ENCODE results near the gene TDRD10. TPM values are rescaled to one million over a fixed set of nuclear protein-coding genes. Genes with fewer than 3 reads are reported as not detected.

The TDRD10 gene
- total RNA-seq, result 1 to 10 TPM in 1 of 3 donors, under 1 TPM in 2; 0.65 to 2.0 (median 0.72) TPM
- long read RNA-seq, donor 1, partial matches to known transcripts, result 0 of 4 reads
- long read RNA-seq, donor 1, other reads (novel, unspliced or antisense), result 3 of 4 reads
- long read RNA-seq, donor 2, result 0 reads

GRCh38 chr1:154502066-154502743, at the start of gene TDRD10, which contains the start of gene SHE:
TDRD10 (plus strand) TSS chr1:154502219; CDS start chr1:154506904, 4,685 bp downstream.
SHE (minus strand) TSS chr1:154502412; CDS start chr1:154502026, 386 bp downstream.
- ATAC-seq (peak; percentile 54), DNase-seq (peak in 2 of 3 donors; percentile 32 to 50)
- H3K9me3 ChIP-seq, result no peaks in the 10 kb centered on the region
- intact Hi-C loops (cut with DNase I, micrococcal nuclease), result no loop called here
- peaks cover 8% of the 10 kb centered on the region for H3K4me1 ChIP-seq (ENCODE audit: low read depth)
- H3K4me3 ChIP-seq, result no peak within 1 kb of the TSS
- no peak for TF ChIP-seq CTCF (IDR thresholded peaks at IDR 0.05)
- H3K36me3 ChIP-seq (ENCODE audit: low read depth), result no peaks in the 10 kb centered on the region

- ATAC-seq, result no peak
- no peaks in the 10 kb centered on the region for H3K36me3 ChIP-seq (ENCODE audit: low read depth)
- H3K9me3 ChIP-seq, result no peaks in the 10 kb centered on the region
Observed at GRCh38 chr1:154453161-154453560, 48.9 kb upstream of the TDRD10 start.

GRCh38 chr1:154453574-154454352, 48.3 kb upstream of the TDRD10 start:
- intact Hi-C loops (cut with DNase I, micrococcal nuclease), result no loop called here
- H3K9me3 ChIP-seq, result no peaks in the 10 kb centered on the region
- no peak for TF ChIP-seq CTCF (IDR thresholded peaks at IDR 0.05)
- no peak overlapping the region for H3K4me3 ChIP-seq
- no peaks in the 10 kb centered on the region for H3K36me3 ChIP-seq (ENCODE audit: low read depth)
- peaks cover 4% of the 10 kb centered on the region for H3K4me1 ChIP-seq (ENCODE audit: low read depth)
- ATAC-seq, result peak; percentile 74
- DNase-seq, result peak in 1 of 3 donors; percentile 7

More at GRCh38 chr1:154453161-154453560, 48.9 kb upstream of the TDRD10 start:
- intact Hi-C loops (cut with DNase I, micrococcal nuclease), result no loop called here
- Histone ChIP-seq H3K4me3 (no peak overlapping the region), H3K4me1 (ENCODE audit: low read depth) (peaks cover 4% of the 10 kb centered on the region)
- peak in 1 of 3 donors; percentile 46 for DNase-seq
- no peak for TF ChIP-seq CTCF (IDR thresholded peaks at IDR 0.05)

GRCh38 chr1:154454386-154455120, 47.5 kb upstream of the TDRD10 start:
- TF ChIP-seq CTCF (IDR thresholded peaks at IDR 0.05), result no peak
- no peak for ATAC-seq

GRCh38 chr1:154456631-154457030, 45.4 kb upstream of the TDRD10 start:
- no peaks in the 10 kb centered on the region for H3K36me3 ChIP-seq (ENCODE audit: low read depth)
- intact Hi-C loops (cut with DNase I, micrococcal nuclease), result no loop called here
- H3K4me3 ChIP-seq, result no peak overlapping the region
- H3K9me3 ChIP-seq, result no peaks in the 10 kb centered on the region
- DNase-seq (peak in 1 of 3 donors; percentile 23), ATAC-seq (no peak)
- H3K4me1 ChIP-seq (ENCODE audit: low read depth), result peaks cover 4% of the 10 kb centered on the region
- no peak for TF ChIP-seq CTCF (IDR thresholded peaks at IDR 0.05)

More at GRCh38 chr1:154454386-154455120, 47.5 kb upstream of the TDRD10 start:
- Histone ChIP-seq H3K4me1 (ENCODE audit: low read depth) (peaks cover 4% of the 10 kb centered on the region), H3K36me3 (ENCODE audit: low read depth) (no peaks in the 10 kb centered on the region), H3K9me3 (no peaks in the 10 kb centered on the region), H3K4me3 (no peak overlapping the region)
- intact Hi-C loops (cut with DNase I, micrococcal nuclease), result no loop called here
- DNase-seq, result peak in 1 of 3 donors; percentile 21

Data from mucosa of descending colon (tissue), 3 donors.